IMR-90 (cell line): Measurements from ENCODE around the gene HEPHL1.

ENCODE experiments used
- BHLHE40 ChIP-seq: fragments of 150-350 bp; IDR thresholded peaks from 2 replicates; pipeline ENCODE4 v1.6.1; 2016; ENCODE audit warnings: mild to moderate bottlenecking, low read depth, low read length
- CEBPB ChIP-seq: IDR thresholded peaks from 2 replicates; pipeline ENCODE4 v1.6.1; 2012; ENCODE audit warnings: low read depth, low read length, improper control_type of control experiment
- CHD1 ChIP-seq: IDR thresholded peaks from 2 replicates; pipeline ENCODE4 v1.6.1; 2012; ENCODE audit warnings: low read depth, low read length, improper control_type of control experiment
- CTCF ChIP-seq: conservative IDR thresholded peaks from 2 replicates; pipeline ENCODE4 v1.5.1; 2012; ENCODE audit warnings: mild to moderate bottlenecking, low read depth, low read length, improper control_type of control experiment
- MAFK ChIP-seq: IDR thresholded peaks from 2 replicates; pipeline ENCODE4 v1.6.1; 2012; ENCODE audit warnings: low read depth, low read length, improper control_type of control experiment
- MXI1 ChIP-seq: IDR thresholded peaks from 2 replicates; pipeline ENCODE4 v1.6.1; 2012; ENCODE audit warnings: low read depth, mild to moderate bottlenecking, low read length, moderate library complexity, borderline replicate concordance
- POLR2A ChIP-seq: IDR thresholded peaks from 2 replicates; pipeline ENCODE4 v1.6.1; 2012; ENCODE audit warnings: mild to moderate bottlenecking, low read depth, low read length
- RAD21 ChIP-seq: IDR thresholded peaks from 2 replicates; pipeline ENCODE4 v1.6.1; 2012; ENCODE audit warnings: low read length, improper control_type of control experiment
- RCOR1 ChIP-seq: IDR thresholded peaks from 2 replicates; pipeline ENCODE4 v1.6.1; 2012; ENCODE audit warnings: mild to moderate bottlenecking, low read length, improper control_type of control experiment; ENCODE audit not compliant: insufficient replicate concordance
- RFX5 ChIP-seq: IDR thresholded peaks from 2 replicates; pipeline ENCODE4 v1.8.0; 2012; ENCODE audit warnings: low read depth, mild to moderate bottlenecking, low read length, moderate library complexity
- USF2 ChIP-seq: fragments of 150-350 bp; IDR thresholded peaks from 2 replicates; pipeline ENCODE4 v1.6.1; 2017; ENCODE audit warnings: mild to moderate bottlenecking, antibody characterized with exemption, low read length, low read depth
- TF ChIP-seq, protein P1 (sequence below): fragments of 150-350 bp; IDR thresholded peaks from 2 replicates; pipeline ENCODE4 v1.6.1; 2016; ENCODE audit warnings: low read depth, mild to moderate bottlenecking, low read length, moderate library complexity, borderline replicate concordance

DNA sequence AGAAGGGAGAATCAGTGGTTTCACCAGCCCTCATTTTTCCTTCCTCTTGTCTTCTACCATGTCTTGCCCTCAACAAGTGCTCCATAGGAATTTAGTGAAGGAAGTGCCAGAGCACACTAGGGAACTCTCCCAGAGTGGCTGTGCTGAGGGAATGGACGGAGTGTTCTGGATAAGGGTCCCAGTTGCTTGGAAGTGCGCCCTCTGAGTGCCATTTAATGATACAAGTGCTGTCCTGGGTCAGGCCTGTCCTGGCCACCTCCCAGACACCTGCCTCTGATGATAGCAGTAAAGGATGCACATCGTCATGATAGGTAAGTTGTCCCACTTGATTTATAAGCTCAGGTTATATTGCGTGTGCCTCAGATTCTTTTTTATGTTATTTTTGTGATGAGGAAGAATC lies 112.6 kb downstream of the HEPHL1 start:
- TF ChIP-seq USF2: no peak
- no peak for TF ChIP-seq CTCF
- no peak for TF ChIP-seq CEBPB
- no peak for TF ChIP-seq BHLHE40
- TF ChIP-seq RFX5: no peak
- no peak for TF ChIP-seq POLR2A
- TF ChIP-seq MXI1: no peak
- TF ChIP-seq CHD1: no peak
- TF ChIP-seq MAFK: no peak
- no peak for TF ChIP-seq RAD21
- TF ChIP-seq, protein P1, sequence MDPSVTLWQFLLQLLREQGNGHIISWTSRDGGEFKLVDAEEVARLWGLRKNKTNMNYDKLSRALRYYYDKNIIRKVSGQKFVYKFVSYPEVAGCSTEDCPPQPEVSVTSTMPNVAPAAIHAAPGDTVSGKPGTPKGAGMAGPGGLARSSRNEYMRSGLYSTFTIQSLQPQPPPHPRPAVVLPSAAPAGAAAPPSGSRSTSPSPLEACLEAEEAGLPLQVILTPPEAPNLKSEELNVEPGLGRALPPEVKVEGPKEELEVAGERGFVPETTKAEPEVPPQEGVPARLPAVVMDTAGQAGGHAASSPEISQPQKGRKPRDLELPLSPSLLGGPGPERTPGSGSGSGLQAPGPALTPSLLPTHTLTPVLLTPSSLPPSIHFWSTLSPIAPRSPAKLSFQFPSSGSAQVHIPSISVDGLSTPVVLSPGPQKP: no peak
- TF ChIP-seq RCOR1: no peak
